Neural cell (in vitro differentiated cells): ENCODE measurements around the gene CFAP47. TPM values are rescaled to one million over a fixed set of nuclear protein-coding genes. Genes with fewer than 3 reads are reported as not detected.

Experiments used
- H2AFZ ChIP-seq: fragments of 200-600, 300-800 bp; sonication (generic), shearing (Covaris generic); 2 replicates; pipeline ENCODE4 v1.6.0; 2014; ENCODE audit warnings: low read depth, mild to moderate bottlenecking, antibody characterized with exemption, low read length, moderate library complexity
- H3F3A ChIP-seq: fragments of 200-600 bp; shearing (Covaris generic); 2 replicates; pipeline ENCODE4 v1.6.1; 2016; ENCODE audit warnings: mild to moderate bottlenecking, moderate library complexity, mixed read lengths, antibody characterized with exemption, low read length; ENCODE audit not compliant: insufficient read depth, poor library complexity, severe bottlenecking
- H3K27ac ChIP-seq: fragments of 200-600, 300-800 bp; sonication (generic), shearing (Covaris generic); 2 replicates; pipeline ENCODE4 v1.5.1; 2014; ENCODE audit warnings: mild to moderate bottlenecking, low read length, moderate library complexity
- H3K27me3 ChIP-seq: fragments of 300-800, 200-600 bp; sonication (generic), shearing (Covaris generic); 2 replicates; pipeline ENCODE4 v1.6.0; 2014; ENCODE audit warnings: mild to moderate bottlenecking, low read depth, low read length, moderate library complexity; ENCODE audit not compliant: insufficient read depth
- H3K36me3 ChIP-seq: fragments of 300-800, 200-600 bp; sonication (generic), shearing (Covaris generic); 2 replicates; pipeline ENCODE4 v1.5.1; 2014; ENCODE audit warnings: mild to moderate bottlenecking, antibody characterized with exemption, low read length, moderate library complexity; ENCODE audit not compliant: insufficient read depth
- H3K4me2 ChIP-seq: fragments of 300-800, 200-600 bp; sonication (generic), shearing (Covaris generic); 2 replicates; pipeline ENCODE4 v1.6.0; 2014; ENCODE audit warnings: mild to moderate bottlenecking, low read length
- H3K4me3 ChIP-seq: fragments of 300-800, 200-600 bp; sonication (generic), shearing (Covaris generic); 2 replicates; pipeline ENCODE4 v1.5.1; 2014; ENCODE audit warnings: mild to moderate bottlenecking, low read length, moderate library complexity
- H3K79me2 ChIP-seq: fragments of 200-600 bp; shearing (Covaris generic); replicated peaks from 2 replicates; pipeline ENCODE4 v1.6.0; 2014; ENCODE audit warnings: mild to moderate bottlenecking, low read length, moderate library complexity; ENCODE audit not compliant: insufficient read depth
- H3K9ac ChIP-seq: fragments of 300-800, 200-600 bp; sonication (generic), shearing (Covaris generic); 2 replicates; pipeline ENCODE4 v1.6.1; 2016; ENCODE audit warnings: mild to moderate bottlenecking, low read length, mixed read lengths
- H3K9me2 ChIP-seq: fragments of 200-600 bp; shearing (Covaris generic); 2 replicates; pipeline ENCODE4 v1.6.1; 2016; ENCODE audit warnings: mild to moderate bottlenecking, low read length, mixed read lengths; ENCODE audit not compliant: insufficient read depth
- H3K9me3 ChIP-seq: fragments of 200-600, 300-800 bp; sonication (generic), shearing (Covaris generic); 2 replicates; pipeline ENCODE4 v1.6.1; 2016; ENCODE audit warnings: mild to moderate bottlenecking, mixed run types, low read length, moderate library complexity, mixed read lengths
- H4K20me1 ChIP-seq: fragments of 200-600 bp; shearing (Covaris generic); 2 replicates; pipeline ENCODE4 v1.6.1; 2016; ENCODE audit warnings: mild to moderate bottlenecking, mixed run types; ENCODE audit not compliant: insufficient read depth
- EP300 ChIP-seq: fragments of 450-650 bp; conservative IDR thresholded peaks from 2 replicates; pipeline ENCODE4 v1.6.1; 2014; ENCODE audit warnings: antibody characterized with exemption, mild to moderate bottlenecking, moderate library complexity; ENCODE audit not compliant: poor library complexity, severe bottlenecking
- EZH2 ChIP-seq: fragments of 200-600, 300-800 bp; shearing (Covaris generic), sonication (generic); IDR thresholded peaks from 2 replicates; pipeline ENCODE4 v1.6.1; 2014; ENCODE audit warnings: antibody characterized with exemption, low read length, borderline replicate concordance, mild to moderate bottlenecking; ENCODE audit not compliant: insufficient read depth, poor library complexity, severe bottlenecking
- MXI1 ChIP-seq: fragments of 450-650 bp; conservative IDR thresholded peaks from 2 replicates; pipeline ENCODE4 v1.6.1; 2014; ENCODE audit warnings: antibody characterized with exemption, mild to moderate bottlenecking; ENCODE audit not compliant: poor library complexity, severe bottlenecking
- POLR2AphosphoS5 ChIP-seq: IDR thresholded peaks from 2 replicates; pipeline ENCODE4 v1.6.1; 2012
- RAD21 ChIP-seq: fragments of 450-650 bp; conservative IDR thresholded peaks from 2 replicates; pipeline ENCODE4 v1.6.1; 2014; ENCODE audit warnings: antibody characterized with exemption, mild to moderate bottlenecking, moderate library complexity
- REST ChIP-seq: IDR thresholded peaks from 2 replicates; pipeline ENCODE4 v1.6.1; 2012; ENCODE audit warnings: borderline replicate concordance
- SMC3 ChIP-seq: fragments of 450-650 bp; conservative IDR thresholded peaks from 2 replicates; pipeline ENCODE4 v1.6.1; 2014; ENCODE audit warnings: antibody characterized with exemption, mild to moderate bottlenecking, moderate library complexity; ENCODE audit not compliant: poor library complexity
- TAF1 ChIP-seq: IDR thresholded peaks from 2 replicates; pipeline ENCODE4 v1.6.1; 2012; ENCODE audit warnings: low read depth
- polyA plus RNA-seq: library from polyadenylated mRNA; depleted of rRNA; stranded (reverse); fragments of >200 nt; gene quantifications from 2 replicates; pipeline ENCODE4 v1.2.3, GENCODE V29; 2014
- TF ChIP-seq, protein P1 (sequence below): fragments of 450-650 bp; IDR thresholded peaks from 2 replicates; pipeline ENCODE4 v1.5.1; 2014; ENCODE audit warnings: antibody characterized with exemption, mild to moderate bottlenecking, moderate library complexity; ENCODE audit not compliant: poor library complexity, severe bottlenecking

CFAP47 gene
- polyA plus RNA-seq, 1 donor from 2014 or later: not detected

DNA sequence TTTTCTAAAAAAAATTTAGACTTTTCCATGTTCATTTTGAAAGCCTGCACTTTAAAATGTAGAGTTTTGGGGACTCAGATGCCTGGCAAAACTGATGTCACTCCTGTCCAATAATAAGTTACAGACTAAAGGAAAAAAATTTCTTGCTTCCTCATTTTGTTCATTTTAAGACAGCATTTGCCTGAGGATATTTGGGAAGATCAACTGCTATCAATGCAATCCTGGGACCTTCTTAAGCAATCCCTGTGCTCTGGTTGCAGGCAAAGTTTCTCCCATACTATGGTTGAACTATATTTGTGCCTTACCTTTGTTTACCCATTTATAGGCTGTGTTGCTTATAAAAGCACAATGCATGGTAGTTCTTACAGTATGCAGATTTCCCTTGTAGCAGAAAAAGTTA is 280.4 kb downstream of the CFAP47 start:
- no peak for TF ChIP-seq POLR2AphosphoS5
- no peak for TF ChIP-seq EP300
- no peak for TF ChIP-seq RAD21
- TF ChIP-seq EZH2: no peak
- no peak for TF ChIP-seq REST
- TF ChIP-seq MXI1: no peak
- TF ChIP-seq, protein P1, sequence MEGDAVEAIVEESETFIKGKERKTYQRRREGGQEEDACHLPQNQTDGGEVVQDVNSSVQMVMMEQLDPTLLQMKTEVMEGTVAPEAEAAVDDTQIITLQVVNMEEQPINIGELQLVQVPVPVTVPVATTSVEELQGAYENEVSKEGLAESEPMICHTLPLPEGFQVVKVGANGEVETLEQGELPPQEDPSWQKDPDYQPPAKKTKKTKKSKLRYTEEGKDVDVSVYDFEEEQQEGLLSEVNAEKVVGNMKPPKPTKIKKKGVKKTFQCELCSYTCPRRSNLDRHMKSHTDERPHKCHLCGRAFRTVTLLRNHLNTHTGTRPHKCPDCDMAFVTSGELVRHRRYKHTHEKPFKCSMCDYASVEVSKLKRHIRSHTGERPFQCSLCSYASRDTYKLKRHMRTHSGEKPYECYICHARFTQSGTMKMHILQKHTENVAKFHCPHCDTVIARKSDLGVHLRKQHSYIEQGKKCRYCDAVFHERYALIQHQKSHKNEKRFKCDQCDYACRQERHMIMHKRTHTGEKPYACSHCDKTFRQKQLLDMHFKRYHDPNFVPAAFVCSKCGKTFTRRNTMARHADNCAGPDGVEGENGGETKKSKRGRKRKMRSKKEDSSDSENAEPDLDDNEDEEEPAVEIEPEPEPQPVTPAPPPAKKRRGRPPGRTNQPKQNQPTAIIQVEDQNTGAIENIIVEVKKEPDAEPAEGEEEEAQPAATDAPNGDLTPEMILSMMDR: no peak
- no peak for TF ChIP-seq SMC3
- no peak for TF ChIP-seq TAF1
- Histone ChIP-seq H3F3A (no peaks in the 10 kb centered on the region), H4K20me1 (no peaks in the 10 kb centered on the region)

DNA sequence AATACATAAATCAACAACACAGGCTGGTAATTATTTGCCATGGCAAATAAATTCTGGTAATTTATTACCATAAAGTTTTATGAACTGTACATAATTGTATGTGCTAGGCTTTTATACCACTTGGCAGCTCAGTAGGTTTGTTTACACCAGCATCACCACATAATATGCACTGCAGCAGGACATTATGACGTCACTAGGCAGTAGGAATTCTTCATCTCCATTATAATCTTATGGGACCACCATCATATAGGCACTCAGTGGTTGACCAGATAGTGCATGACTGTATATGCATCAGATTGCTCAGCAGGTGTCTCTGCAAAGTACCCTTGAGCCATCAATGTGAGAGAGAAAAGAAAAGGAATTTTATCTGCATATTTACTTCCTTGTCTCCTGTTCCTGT is 295.4 kb downstream of the CFAP47 start:
- H3K9me3 ChIP-seq: no peaks in the 10 kb centered on the region
- no peak overlapping the region for H3K4me2 ChIP-seq
- no peak overlapping the region for H3K9ac ChIP-seq
- H3K27ac ChIP-seq: no peak overlapping the region
- H3K4me3 ChIP-seq: no peak overlapping the region
- no peaks in the 10 kb centered on the region for H3K27me3 ChIP-seq
- H3F3A ChIP-seq: no peaks in the 10 kb centered on the region
- H2AFZ ChIP-seq: no peak overlapping the region
- H3K9me2 ChIP-seq: no peaks in the 10 kb centered on the region
- no peaks in the 10 kb centered on the region for H3K36me3 ChIP-seq
- H3K79me2 ChIP-seq: no peaks in the 10 kb centered on the region
- no peaks in the 10 kb centered on the region for H4K20me1 ChIP-seq
- TF ChIP-seq RAD21 (no peak), SMC3 (no peak), REST (no peak), EZH2 (no peak), EP300 (no peak), TAF1 (no peak), POLR2AphosphoS5 (no peak), MXI1 (no peak)
- TF ChIP-seq, protein P1: no peak

More for the DNA sequence above, 280.4 kb downstream of the CFAP47 start:
- Histone ChIP-seq H3K27me3 (no peaks in the 10 kb centered on the region), H3K79me2 (no peaks in the 10 kb centered on the region), H3K4me2 (no peak overlapping the region), H3K36me3 (no peaks in the 10 kb centered on the region), H3K4me3 (no peak overlapping the region), H3K9me2 (no peaks in the 10 kb centered on the region), H3K27ac (no peak overlapping the region), H3K9me3 (no peaks in the 10 kb centered on the region), H3K9ac (no peak overlapping the region), H2AFZ (no peak overlapping the region)
